Progenitor cell of endocrine pancreas (in vitro differentiated cells): ENCODE measurements around the gene AP4M1. TPM values are rescaled to one million over a fixed set of nuclear protein-coding genes. Genes with fewer than 3 reads are reported as not detected.
A peak's percentile ranks its signal among the peaks of the same experiment; 100 is the strongest.

Experiments used
- DNase-seq: peaks from one replicate; pipeline ENCODE4 v3.0.0; 2021; ENCODE audit warnings: low spot score; ENCODE audit not compliant: unreplicated experiment
- H3K27ac Mint-ChIP-seq: 2 replicates; pipeline ENCODE4 v1.8.0; 2021; ENCODE audit warnings: mild to moderate bottlenecking, moderate library complexity, mixed read lengths
- H3K27me3 Mint-ChIP-seq: 2 replicates; pipeline ENCODE4 v1.8.0; 2021; ENCODE audit warnings: mixed read lengths
- H3K36me3 Mint-ChIP-seq: 2 replicates; pipeline ENCODE4 v1.8.0; 2022; ENCODE audit warnings: mixed read lengths; ENCODE audit not compliant: insufficient read depth
- H3K4me1 Mint-ChIP-seq: 2 replicates; pipeline ENCODE4 v1.8.0; 2021; ENCODE audit warnings: low read depth, mixed read lengths
- H3K4me3 Mint-ChIP-seq: 2 replicates; pipeline ENCODE4 v1.8.0; 2021; ENCODE audit warnings: low read depth, mild to moderate bottlenecking, moderate library complexity, mixed read lengths
- H3K9me3 Mint-ChIP-seq: 2 replicates; pipeline ENCODE4 v1.8.0; 2021; ENCODE audit warnings: low read depth, mixed read lengths
- total RNA-seq: library from RNA; stranded (reverse); gene quantifications from 2 replicates; pipeline ENCODE4 v1.2.1, GENCODE V29; 2021
- TF ChIP-seq, protein P1 (sequence below): fragments of 200-600 bp; sonication (generic); IDR thresholded peaks from one replicate; pipeline ENCODE4 v1.5.0; 2021; ENCODE audit warnings: antibody characterized with exemption, mild to moderate bottlenecking; ENCODE audit not compliant: unreplicated experiment

The AP4M1 gene
- total RNA-seq, 1 donor from 2014 or later = 36.0 TPM

DNA sequence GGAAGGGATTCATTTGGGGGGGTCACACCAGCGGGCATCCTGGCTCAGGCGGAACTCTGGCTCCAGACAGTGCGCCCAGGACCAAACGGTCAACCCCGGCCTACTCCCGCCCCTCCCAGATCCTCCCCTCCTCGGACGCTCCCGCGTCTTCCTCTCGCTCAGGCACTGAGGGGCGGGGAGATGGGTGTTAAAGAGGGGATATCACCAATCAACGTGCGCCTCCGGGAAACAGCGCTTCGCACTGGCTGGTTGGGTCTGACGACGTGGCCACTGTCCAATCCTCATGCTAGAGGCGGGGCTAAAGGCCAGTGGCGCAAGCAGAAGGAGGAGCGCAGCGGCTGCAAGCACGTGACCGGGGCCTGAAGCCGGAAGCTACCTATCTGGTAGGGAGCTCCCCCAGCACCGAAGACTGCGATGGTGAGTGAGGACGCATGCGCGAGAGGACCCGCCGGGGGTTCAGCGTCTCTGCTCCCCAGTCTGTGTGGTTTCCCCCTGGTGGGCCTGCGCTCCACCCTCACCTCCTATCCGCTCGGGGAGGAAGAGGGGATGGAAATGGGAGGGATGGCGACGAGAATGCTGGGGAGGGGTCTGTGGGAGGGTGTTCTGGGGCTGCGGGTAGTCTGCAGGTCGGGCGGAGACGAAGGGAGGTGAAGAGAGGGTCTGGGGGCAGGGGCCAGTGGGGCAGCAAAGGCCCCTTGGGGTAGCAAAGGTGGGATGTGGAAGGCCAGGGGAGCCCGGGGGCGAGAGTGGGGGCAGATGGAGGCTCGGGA lies 47.3 kb downstream of the AP4M1 start, which contains the start of gene LAMTOR4:
Gene LAMTOR4 (plus strand): TSS at position 360 of the 770 bp plus-strand sequence. CDS start 55 bp downstream, at position 415.
- peak within 1 kb of the TSS; percentile 99 for H3K4me3 Mint-ChIP-seq
- H3K27me3 Mint-ChIP-seq = no peaks in the 10 kb centered on the region
- peak within 1 kb of the TSS; percentile 93 for H3K27ac Mint-ChIP-seq
- H3K4me1 Mint-ChIP-seq = peaks cover 11% of the 10 kb centered on the region
- TF ChIP-seq, protein P1, sequence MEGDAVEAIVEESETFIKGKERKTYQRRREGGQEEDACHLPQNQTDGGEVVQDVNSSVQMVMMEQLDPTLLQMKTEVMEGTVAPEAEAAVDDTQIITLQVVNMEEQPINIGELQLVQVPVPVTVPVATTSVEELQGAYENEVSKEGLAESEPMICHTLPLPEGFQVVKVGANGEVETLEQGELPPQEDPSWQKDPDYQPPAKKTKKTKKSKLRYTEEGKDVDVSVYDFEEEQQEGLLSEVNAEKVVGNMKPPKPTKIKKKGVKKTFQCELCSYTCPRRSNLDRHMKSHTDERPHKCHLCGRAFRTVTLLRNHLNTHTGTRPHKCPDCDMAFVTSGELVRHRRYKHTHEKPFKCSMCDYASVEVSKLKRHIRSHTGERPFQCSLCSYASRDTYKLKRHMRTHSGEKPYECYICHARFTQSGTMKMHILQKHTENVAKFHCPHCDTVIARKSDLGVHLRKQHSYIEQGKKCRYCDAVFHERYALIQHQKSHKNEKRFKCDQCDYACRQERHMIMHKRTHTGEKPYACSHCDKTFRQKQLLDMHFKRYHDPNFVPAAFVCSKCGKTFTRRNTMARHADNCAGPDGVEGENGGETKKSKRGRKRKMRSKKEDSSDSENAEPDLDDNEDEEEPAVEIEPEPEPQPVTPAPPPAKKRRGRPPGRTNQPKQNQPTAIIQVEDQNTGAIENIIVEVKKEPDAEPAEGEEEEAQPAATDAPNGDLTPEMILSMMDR = peak; percentile 18
- DNase-seq = peak; percentile 95
- H3K36me3 Mint-ChIP-seq = peaks cover 9% of the 10 kb centered on the region
- no peaks in the 10 kb centered on the region for H3K9me3 Mint-ChIP-seq

DNA sequence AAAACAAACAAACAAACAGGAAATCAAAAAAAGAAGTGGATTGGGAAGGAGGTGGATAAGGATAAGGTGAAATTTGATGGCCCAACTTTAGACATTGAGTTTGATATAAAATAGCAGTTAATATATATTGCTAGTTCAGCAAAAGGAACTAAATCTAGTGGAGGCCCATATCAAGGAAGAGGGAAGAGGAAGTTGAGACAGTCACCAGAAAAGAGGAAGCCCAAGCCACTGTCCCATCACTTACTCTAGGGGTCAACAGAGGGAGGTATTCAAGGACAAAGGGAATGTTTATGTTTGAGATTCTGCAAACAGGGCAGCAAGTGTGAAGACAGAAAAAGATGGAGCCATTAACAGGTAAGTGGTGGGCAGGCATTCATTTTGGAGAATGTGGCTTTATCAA lies 51.0 kb downstream of the AP4M1 start:
- Mint-ChIP-seq H3K4me1 (peaks cover 13% of the 10 kb centered on the region), H3K4me3 (no peak overlapping the region), H3K27me3 (no peaks in the 10 kb centered on the region), H3K36me3 (peaks cover 15% of the 10 kb centered on the region), H3K9me3 (no peaks in the 10 kb centered on the region), H3K27ac (peak overlapping the region; percentile 41)
- no peak for DNase-seq
- TF ChIP-seq, protein P1 = no peak

DNA sequence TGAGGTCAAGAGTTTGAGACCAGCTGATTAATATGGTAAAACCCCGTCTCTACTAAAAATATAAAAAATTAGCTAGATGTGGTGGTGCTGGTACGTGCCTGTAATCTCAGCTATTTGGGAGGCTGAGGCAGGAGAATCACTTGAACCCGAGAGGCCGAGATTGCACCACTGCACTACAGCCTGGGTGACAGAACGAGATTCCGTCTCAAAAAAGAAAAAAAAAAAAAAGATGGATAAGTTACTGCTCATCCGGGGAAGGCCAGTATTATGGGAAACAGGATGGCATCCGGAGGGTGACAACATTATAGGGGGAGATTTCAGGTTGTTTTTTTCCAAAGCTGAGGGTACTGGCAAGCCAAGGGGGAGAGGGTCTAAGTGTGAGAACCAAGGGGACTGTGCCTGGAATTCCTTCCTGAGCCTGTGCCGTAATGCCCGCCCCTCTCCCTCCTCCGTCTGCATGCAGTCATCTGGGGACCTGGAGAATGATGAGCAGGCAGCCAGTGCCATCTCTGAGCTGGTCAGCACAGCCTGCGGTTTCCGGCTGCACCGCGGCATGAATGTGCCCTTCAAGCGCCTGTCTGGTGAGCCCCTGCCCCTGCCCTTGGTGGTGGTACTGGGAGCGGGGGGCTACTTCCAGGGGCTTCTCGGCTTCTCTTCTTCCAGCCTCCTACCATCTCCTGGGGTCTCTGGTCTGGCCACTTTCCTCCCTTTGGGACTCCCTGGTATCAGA lies 51.7 kb downstream of the AP4M1 start:
- DNase-seq = no peak
- H3K4me1 Mint-ChIP-seq = peaks cover 17% of the 10 kb centered on the region

DNA sequence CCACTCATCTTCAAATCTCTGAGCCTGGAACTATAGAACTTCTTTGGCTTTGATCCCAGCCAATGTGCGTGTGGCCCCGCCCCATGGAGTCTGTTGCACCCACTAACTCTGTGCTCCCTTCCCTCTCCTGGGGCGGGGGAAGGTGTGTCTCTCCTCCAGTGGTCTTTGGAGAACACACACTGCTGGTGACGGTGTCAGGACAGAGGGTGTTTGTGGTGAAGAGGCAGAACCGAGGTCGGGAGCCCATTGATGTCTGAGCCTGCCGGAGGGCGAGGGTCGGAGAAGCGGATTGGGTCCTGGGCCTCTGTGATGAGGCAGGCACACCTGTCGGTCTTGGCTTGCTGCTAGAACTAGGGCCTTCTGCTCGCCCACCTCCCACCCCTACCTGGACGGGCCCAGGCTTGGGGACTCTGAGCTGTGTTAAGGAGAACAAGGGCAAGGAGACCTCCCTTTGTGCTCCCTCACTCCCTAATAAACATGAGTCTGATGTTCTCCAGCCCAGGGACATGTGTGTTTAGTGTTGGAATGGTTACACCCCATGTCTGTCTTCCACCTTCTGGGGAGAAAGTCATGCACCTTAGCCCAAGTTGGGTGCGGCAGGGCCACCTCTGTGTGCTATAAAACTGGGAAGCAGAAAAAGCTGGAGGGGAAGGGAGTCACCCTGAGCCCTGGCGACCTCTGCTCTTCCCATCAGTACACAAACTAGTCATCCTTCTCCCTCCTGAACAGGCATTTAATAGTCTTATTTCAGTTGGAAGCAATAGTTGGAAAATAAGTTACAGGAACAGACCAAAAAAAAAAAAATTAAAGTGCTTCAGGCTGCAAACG lies 52.5 kb downstream of the AP4M1 start:
- TF ChIP-seq, protein P1 = no peak
- H3K27ac Mint-ChIP-seq = no peak overlapping the region
- peaks cover 12% of the 10 kb centered on the region for H3K4me1 Mint-ChIP-seq
- H3K4me3 Mint-ChIP-seq = no peak overlapping the region
- H3K36me3 Mint-ChIP-seq = peaks cover 15% of the 10 kb centered on the region
- H3K27me3 Mint-ChIP-seq = no peaks in the 10 kb centered on the region
- no peaks in the 10 kb centered on the region for H3K9me3 Mint-ChIP-seq
- DNase-seq = no peak

More for the DNA sequence above, 51.7 kb downstream of the AP4M1 start:
- Mint-ChIP-seq H3K9me3 (no peaks in the 10 kb centered on the region), H3K27ac (no peak overlapping the region), H3K36me3 (peaks cover 15% of the 10 kb centered on the region), H3K27me3 (no peaks in the 10 kb centered on the region), H3K4me3 (no peak overlapping the region)
- TF ChIP-seq, protein P1 = no peak
